Measurements from ENCODE around the gene TRIM63.

TRIM63 gene

GRCh38 chr1:26053718-26054560, 13.5 kb downstream of the TRIM63 start:
- no peak for DNase-seq

GRCh38 chr1:26050248-26050640, 17.2 kb downstream of the TRIM63 start:
- no peak for DNase-seq

GRCh38 chr1:26049531-26050247, 17.7 kb downstream of the TRIM63 start:
- DNase-seq, result no peak

- DNase-seq, result no peak
Measured at GRCh38 chr1:26047278-26047874, 20.1 kb downstream of the TRIM63 start.

DNA sequence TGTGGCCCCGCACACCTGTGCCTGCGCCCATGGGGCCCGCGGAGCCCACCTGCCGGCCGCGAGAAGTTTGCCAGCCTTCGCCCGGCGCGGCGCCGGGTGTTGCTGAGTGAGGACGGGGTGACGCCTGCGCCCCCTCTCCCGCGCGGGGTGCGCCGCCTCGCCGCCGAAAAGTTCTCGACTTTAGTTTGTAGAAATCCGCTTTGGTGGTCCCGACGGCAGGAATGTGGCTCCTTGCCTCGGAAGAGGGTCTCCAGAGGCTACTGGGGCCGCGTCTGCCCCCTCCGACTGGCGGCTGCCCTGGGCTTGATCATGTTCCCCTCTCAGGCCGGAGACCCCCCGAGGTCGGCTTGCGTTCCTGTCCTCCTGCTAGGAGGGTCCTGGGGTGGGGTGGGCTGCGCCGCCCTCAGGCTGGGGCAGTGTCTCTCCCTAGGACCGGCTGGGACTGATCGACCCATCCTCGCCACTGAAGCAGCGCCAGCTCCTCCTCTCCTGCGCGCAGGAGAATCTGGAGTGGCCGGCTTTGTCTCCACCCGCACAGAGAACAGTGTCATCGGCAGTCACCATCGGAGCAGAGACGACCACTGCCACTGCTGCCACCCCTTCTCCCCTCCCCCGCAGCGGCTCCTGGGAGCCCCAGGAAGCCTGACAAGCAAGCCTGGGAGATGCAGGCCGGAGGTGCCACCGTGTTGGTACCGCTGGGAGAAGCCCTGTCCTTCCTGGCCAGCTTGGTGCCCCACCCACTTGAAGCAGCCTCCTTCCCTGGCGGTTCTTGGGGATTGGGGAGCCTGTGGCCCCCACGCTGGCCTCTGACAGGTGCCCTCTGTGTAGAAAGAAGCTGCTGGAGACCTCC, 21.0 kb downstream of the TRIM63 start:
- no peak for DNase-seq

DNA sequence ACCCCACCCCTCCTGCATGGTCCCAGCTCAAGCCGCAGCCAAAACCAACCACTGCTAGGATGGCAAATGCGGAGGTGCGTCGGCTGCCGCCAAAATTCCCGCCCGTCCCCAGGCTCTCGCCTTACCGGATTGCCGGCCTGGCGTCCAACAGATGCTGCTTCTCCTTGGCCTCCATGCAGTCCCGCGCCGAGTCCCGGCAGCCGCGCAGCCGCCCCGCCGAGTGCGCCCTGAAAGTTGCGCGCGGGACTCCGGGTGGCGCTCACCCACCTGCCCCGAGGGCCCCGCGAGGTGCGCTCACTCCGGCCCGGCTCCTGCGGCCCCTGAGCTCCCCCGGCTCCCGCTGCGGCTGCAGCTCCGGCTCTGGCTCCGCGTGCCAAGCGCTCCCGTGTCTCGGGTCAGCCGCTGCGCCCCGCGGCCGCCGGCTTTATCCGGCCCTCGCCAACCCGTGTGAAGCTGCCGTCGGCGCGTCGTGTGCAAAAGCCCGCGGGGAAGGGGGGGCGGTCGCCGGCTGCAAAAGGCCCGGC, 21.6 kb downstream of the TRIM63 start, which contains the start of gene SLC30A2:
SLC30A2 (minus strand) TSS at position 397 of the 524 bp plus-strand sequence; CDS start at position 175, 222 bp downstream.
- DNase-seq, result no peak

DNA sequence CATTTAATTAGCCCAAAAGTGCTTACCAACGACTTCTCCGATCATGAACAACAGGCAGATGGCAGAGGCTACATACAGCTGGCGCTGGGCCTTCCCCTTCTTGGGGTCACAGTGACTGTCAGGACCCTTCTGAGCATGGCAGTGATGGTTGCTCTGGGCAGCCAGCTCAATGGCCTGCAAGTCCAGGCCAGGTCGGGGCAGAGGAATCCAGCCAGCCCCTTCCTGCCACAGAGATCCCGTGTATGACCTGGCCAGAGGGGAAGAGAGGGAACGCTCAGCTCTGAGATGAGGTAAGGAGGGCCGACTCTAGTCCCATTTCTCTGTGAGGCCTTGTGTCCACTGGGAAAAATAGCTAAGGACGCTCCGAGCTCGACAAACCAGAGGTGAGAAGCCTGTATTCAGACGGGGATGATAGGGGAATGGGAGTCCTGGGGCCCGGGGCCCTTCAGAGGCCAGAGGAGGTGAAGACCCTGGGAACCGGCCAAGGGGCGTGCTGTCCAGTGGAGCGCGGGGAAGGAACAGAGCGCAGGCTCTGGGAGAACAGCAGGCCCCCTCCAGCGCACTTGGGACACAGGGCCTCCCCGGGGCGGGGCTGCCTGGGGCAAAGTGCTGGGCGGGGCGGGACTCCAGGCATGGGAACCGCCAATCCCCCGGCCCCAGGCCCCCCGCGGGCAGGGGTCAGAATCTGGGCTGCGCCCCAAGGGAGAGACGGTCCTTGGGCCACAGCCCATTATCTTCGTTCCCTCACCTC, 22.3 kb downstream of the TRIM63 start:
- no peak for DNase-seq

DNA sequence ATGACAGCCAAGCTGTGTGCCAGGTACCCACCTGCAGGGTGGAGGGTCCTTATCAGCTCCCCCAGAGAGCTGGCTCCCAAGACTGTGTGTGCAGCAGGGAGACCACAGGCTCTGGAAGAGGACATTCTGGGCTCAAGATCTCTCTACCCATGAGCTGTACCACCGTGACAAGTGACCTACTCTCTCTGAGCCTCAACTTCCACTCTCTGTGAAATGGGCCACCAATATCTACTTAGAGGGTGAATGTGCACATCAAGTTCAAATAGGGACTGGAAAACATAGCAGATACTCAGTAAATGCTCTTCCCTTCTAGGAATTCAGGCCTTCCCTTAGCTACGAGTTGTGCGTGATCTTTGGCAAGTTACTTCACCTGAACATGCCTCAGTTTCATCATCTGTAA, 23.0 kb downstream of the TRIM63 start:
- no peak for DNase-seq

GRCh38 chr1:26043765-26044164, 23.7 kb downstream of the TRIM63 start:
- no peak for DNase-seq

- DNase-seq, result no peak
Measured at GRCh38 chr1:26041978-26042377, 25.5 kb downstream of the TRIM63 start.

DNA sequence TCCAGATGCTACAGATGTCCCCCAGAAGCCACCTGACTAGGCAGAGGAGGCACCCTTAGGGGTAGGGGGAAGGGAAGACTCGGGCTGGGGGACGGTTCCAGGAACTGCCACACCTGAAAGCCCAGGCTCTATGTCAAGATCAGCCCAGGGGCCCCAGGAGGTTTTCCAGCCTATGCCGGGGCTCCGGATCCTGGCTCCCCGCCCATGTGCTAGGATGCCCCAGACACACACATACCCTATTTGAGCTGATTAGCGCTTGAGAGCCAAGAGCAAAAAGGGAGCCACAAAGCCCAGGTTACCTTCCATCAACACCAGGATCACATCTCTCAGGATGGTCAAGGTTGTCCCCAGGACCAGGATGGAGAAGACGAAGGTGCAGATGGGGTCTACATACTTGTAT, 26.0 kb downstream of the TRIM63 start:
- DNase-seq, result no peak

GRCh38 chr1:26038904-26039303, 28.5 kb downstream of the TRIM63 start:
- DNase-seq, result no peak

GRCh38 chr1:26038477-26038876, 29.0 kb downstream of the TRIM63 start:
- no peak for DNase-seq

GRCh38 chr1:26037904-26038303, 29.5 kb downstream of the TRIM63 start:
- DNase-seq, result no peak

GRCh38 chr1:26036756-26037281, 30.6 kb downstream of the TRIM63 start:
- DNase-seq, result no peak

DNA sequence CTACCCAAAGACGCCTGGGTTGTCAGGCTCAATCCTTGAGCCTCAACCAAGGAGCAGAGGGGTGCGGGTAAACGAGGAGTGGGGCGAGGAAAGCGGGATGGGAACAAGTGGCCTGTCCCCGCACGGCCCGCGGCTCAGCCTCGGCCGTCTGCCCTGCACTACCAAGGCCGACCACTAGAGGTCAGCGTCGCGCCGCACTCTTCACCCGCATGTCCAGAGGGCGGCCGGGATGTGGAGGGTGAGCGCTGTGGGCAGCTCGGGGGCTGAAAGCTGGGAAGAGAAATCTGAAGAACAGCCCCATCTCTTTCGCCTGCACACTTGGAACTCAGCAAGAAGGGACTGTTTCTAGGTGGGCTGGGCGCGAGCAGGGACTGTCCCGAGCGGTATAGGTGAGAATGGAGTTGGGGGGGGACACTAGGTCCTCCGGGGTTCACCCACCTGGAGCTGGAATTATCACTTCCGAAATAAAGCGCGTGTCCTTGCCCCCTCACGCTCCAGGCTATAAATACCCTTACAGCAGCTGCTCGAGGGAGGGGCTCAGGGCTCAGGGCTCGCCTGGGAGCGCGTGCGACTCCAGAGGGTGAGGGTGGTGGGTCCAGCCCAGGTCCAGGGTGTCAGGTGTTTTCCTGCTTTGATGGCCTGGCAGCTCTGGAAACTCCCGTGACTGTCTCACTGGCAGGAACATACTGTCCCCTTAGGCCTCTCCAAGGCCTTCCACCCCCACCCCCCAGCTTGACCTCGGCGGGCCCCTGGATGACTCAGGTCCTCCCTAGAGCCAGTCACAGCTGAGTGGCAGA, 31.3 kb downstream of the TRIM63 start:
- peak; percentile 41 to 91 for DNase-seq

- peak; percentile 85 to 93 for DNase-seq
Measured at GRCh38 chr1:26035203-26035958, 32.0 kb downstream of the TRIM63 start.

GRCh38 chr1:26034504-26035202, 32.8 kb downstream of the TRIM63 start:
- no peak for DNase-seq
